HL-60 (cell line): ENCODE results near the gene MAPK8IP2.

ENCODE experiments used
- POLR2AphosphoS5 ChIP-seq: IDR thresholded peaks from 2 replicates; pipeline ENCODE4 v1.6.1; 2012; ENCODE audit warnings: low read depth
- SPI1 ChIP-seq: IDR thresholded peaks from 2 replicates; pipeline ENCODE4 v1.6.1; 2012; ENCODE audit warnings: low read depth, mild to moderate bottlenecking, borderline replicate concordance
- TF ChIP-seq, protein P1 (sequence below): IDR thresholded peaks from one replicate; pipeline ENCODE4 v1.5.1; 2011; ENCODE audit warnings: low read length, control low read depth, inconsistent platforms; ENCODE audit not compliant: insufficient read depth

DNA sequence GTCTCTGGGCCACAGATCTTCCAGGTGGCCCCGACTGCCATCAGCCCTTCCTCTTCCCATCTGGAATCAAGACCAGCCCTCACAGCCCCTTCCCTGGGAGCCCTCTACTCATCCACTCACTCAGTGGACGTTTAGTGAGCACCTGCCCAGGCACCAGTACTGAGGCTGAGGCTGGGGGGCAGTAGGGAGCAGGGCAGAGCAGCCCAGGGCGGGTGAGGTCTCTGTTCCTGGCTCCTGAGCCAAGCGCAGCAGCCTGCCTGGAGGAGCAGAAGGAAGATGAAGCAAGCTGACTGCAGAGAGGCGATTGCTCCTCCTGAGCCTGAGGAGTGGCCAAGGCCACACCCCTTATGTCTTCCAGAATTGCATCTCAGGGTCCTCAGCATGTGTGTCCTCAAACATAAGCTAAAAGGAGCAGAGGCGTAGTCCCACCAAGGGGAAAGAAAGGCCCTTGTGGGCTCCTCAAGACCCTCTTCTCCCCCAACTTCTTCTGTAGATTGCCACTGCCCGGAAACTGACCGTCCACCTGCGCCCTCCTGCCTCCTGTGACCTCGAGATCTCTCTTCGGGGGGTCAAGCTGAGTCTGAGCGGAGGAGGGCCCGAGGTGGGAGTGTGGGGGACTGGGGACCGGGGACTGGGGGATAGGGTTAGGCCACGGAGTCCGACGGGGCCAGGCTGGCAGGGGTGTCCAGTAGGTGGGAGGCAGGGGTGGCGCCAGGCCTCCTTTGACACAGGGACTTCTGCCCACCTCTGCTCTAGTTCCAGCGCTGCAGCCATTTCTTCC, 5.8 kb downstream of the MAPK8IP2 start:
- TF ChIP-seq, protein P1, sequence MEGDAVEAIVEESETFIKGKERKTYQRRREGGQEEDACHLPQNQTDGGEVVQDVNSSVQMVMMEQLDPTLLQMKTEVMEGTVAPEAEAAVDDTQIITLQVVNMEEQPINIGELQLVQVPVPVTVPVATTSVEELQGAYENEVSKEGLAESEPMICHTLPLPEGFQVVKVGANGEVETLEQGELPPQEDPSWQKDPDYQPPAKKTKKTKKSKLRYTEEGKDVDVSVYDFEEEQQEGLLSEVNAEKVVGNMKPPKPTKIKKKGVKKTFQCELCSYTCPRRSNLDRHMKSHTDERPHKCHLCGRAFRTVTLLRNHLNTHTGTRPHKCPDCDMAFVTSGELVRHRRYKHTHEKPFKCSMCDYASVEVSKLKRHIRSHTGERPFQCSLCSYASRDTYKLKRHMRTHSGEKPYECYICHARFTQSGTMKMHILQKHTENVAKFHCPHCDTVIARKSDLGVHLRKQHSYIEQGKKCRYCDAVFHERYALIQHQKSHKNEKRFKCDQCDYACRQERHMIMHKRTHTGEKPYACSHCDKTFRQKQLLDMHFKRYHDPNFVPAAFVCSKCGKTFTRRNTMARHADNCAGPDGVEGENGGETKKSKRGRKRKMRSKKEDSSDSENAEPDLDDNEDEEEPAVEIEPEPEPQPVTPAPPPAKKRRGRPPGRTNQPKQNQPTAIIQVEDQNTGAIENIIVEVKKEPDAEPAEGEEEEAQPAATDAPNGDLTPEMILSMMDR = no peak
- TF ChIP-seq POLR2AphosphoS5 (no peak), SPI1 (no peak)
